NB4 (cell line): Measurements from ENCODE around the gene STK39.

Experiments used
- TF ChIP-seq, protein P1 (sequence below): IDR thresholded peaks from 2 replicates; pipeline ENCODE4 v1.6.1; 2011; ENCODE audit warnings: low read depth, low read length
- TF ChIP-seq, protein P2 (sequence below): IDR thresholded peaks from one replicate; pipeline ENCODE4 v1.5.1; 2012; ENCODE audit warnings: low read depth, low read length

DNA sequence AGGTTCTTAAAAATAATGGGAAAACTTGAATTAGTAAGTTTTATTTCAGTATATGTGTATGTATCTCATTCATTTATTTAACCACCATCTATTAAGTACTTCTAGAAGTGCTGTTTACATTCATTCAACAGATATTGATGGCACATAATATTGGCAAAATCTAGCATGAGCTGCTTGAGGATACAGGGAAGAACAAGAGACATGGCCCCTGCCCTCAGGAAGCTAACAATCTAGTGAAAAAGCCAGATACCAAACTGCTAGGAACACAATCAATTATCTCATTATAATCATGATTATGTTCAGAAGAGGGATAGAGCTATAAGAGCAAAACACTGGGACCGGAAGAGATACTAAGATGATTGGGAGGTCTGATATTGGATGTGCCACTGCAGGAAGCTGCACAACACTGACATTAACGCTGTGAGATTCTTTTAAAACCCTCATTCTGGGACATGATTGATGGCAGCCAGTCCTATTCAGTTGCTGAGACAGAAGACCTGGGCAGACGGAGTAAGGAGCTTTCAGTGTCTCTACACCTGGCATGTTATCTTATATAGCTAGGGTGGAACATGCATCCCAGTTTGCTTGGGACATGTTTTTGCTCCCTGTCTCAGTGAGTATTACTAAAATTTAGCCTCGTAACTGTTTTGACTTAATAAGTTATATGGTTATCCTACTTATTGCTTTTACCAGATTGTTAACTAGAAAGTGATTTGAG lies 314.1 kb downstream of the STK39 start:
- TF ChIP-seq, protein P1, sequence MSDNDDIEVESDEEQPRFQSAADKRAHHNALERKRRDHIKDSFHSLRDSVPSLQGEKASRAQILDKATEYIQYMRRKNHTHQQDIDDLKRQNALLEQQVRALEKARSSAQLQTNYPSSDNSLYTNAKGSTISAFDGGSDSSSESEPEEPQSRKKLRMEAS, result no peak
- TF ChIP-seq, protein P2, sequence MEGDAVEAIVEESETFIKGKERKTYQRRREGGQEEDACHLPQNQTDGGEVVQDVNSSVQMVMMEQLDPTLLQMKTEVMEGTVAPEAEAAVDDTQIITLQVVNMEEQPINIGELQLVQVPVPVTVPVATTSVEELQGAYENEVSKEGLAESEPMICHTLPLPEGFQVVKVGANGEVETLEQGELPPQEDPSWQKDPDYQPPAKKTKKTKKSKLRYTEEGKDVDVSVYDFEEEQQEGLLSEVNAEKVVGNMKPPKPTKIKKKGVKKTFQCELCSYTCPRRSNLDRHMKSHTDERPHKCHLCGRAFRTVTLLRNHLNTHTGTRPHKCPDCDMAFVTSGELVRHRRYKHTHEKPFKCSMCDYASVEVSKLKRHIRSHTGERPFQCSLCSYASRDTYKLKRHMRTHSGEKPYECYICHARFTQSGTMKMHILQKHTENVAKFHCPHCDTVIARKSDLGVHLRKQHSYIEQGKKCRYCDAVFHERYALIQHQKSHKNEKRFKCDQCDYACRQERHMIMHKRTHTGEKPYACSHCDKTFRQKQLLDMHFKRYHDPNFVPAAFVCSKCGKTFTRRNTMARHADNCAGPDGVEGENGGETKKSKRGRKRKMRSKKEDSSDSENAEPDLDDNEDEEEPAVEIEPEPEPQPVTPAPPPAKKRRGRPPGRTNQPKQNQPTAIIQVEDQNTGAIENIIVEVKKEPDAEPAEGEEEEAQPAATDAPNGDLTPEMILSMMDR, result no peak
